Stimulated activated CD4-positive, alpha-beta T cell treated with anti-CD3 and anti-CD28 coated beads, Interleukin-4, amount 100 ng/mL, for 1 hour (primary cell): ENCODE measurements around the gene PRDM16.

Experiments used
- DNase-seq: peaks from one replicate; pipeline ENCODE4 v3.0.0-alpha.2; 2020

Gene PRDM16

DNA sequence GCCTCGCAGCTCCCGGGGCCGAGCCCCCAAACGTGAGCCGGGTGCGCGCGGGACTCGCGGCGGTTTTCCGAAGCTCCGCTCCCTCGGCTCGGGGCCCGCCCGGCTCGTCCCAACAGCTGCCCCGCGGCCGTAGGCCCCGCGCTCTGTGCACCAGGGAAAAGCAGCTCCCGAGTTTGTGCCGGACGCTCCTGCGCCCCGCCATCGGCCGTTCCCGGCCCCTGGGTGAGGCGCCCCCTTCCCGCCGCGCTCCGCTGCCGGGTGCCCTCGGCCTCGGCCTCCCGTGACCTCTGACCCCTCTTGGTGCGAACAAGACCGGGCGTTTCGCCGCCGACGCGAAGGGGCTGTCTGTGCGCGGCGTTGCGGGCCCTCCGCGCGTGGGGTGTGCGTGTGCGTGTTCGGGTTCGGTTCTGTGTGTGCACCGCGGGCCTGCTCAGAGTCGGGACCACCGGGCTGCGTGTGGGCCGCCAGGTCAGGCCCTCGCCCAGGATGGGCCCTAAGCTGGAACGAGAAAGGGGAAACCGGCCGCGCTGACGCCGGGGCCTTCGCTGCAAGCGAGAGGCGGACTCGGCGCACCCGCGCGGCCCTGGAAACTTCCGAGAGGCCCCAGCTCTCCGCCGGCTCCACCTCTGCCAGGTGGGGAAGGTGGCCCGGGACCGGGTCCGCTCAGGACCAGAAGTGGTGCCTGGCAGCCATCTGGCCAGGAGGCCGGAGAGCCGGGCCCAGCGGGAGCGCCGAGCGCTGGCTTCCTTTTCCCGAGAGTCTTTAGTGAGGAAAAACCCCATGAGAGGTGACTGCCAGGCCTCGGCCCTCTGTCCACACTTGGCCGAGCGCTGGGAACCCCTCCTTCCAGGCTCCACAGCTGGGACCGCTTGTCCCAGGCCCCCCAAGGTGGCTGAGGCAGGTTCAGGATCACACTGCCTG is 1.9 kb downstream of the PRDM16 start:
- no peak for DNase-seq

DNA sequence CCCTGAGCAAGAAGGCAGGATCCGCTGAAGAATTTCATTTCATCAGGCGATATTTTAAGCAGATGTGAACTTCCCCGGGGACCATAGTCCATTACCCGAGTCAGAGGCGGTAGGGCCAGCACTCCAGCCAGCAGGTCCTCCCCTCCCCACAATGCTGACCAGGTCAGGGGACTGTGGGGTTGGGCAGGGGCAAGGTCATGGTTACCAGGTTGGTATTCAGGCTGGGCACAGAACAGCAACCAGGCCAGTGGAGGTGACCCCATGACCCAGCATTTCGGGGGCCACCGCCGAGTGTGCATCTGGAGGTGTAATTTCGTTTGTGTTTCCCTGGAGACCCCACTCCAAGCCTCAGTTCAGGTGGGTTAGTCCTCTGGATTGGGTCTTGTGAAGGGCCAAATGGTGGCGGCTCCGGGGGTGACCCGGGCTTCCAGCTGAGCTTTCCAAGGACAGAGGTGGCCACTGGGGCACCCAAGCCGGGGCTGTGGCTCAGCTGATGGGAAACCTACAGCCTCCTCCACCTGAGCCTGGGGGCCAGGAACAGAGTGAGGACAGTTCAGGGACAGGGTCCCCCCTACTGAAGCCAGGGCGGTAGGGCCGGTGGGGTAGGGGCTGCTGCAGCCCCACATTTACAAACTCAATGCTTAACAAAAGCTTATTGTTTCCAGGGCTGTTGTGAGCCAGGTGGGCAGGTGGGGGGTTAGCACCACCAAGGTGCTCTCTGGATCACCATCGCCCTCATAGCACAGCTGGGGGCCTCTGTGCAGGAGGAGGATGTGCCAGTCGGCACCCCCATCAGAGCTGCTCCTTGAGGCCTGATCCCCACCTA is 2.8 kb downstream of the PRDM16 start:
- no peak for DNase-seq

DNA sequence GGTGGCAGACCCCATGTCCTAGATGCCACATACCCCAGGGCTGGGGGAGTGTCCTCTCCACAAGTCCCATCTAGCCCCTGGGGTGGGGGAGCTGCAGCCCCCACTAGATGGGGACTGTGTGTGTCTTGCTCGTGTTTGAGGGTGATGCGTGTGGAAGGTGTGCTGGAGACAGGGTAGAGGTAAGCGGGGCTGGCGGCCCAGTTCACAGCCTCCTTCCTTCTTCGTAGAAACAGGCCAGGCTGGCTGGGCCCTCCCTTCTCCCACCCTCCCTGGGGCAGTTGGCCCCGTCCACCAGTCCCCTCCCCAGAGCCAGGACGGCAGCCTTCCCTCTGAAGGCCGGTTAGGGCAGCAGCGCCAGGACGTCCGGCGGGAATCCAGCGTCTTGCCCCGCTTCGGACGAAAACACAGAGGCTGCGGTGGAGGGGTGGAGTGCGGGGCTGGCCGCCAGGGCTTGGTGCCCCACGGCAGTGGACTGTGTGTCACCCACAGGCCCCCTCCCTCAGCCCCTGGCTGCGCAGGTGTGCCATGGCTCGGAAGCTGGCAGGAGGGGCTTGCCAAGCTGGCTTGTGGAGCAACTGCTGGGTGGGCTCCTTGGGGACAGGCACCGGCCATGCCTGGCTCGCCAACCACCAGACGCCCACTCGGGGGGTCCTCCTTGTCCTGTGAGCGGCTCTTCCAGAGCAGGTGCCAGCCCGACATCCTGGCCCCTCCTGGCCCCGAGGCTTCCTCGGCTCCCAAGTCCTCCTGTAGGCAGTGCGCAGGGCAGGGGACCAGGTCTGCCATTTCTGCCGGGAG is 3.6 kb downstream of the PRDM16 start:
- DNase-seq, result no peak

DNA sequence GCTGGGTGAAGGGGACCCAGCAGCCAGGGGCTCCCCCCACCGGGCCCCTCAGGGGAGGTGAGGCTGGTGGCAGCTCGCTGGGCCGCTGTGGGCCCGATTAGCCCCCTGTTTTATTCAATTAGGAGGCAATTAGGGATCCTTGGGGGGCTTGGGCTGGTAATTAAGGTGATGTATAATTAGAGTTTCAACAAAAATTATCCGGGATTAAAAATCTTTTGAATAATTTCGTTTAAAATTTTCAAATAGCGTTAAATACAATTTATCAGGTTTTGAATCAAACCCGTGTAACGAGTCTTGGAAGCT is 4.1 kb downstream of the PRDM16 start:
- no peak for DNase-seq

DNA sequence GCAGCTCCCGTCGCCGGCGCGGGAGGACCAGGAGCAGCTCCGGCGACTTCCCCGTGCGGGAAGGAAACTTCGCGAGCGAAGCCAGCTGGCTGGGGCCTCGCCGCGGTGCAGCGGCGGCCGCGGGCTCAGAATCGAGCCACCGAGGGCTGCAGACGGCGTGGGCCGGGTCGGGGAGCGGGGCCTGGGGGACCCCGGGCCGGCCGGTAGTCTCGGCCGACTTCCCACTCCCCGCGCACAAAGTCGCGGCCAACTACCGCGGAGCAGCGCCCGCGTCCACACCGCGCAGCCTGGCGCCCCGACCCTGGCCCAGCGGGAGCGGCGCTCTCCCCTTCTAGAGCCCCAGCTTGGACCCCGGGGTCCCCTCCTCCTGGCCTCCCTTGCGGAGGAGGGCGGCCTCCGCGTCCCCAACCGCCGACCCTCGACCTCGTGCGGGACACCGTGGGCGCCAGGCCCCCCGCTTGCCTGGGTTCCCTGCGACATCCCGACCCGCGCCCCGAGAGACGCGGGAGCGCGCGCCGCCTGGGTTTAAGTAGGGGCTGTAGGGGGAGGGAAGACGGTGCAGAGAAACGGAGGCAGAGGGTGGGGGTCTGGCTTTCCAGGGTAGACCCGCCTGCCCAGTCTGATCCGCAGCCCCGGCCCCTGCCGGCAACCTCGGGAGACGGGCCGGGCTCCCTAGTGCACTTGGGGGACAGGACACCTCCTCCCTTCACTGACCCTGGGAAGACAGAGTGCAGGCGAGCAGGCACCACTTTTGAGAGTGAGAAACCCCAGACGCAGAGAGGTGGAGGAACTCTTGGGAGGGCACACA is 4.7 kb downstream of the PRDM16 start:
- DNase-seq, result no peak

DNA sequence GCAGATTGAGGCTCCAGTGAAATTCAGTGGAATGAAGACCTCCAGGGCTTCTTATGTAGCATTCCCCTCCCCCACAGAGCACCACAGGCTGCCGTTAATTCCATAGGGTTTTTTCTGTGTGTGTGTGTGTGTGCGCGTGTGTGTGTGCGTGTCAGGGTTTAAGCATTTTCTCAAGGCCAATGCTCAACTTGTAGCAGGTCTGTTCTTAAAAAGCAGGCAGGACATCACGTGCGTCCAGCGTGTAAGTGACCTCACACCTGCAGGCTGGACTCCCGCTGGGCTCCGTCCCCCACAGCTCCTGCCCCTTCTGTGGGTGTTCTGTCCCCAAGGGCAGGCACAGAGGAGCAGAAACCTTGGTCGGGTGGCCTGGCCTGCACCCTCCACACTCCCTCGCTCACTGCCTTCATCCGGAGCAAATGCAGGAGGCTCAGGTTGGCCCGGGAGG is 5.3 kb downstream of the PRDM16 start:
- no peak for DNase-seq

DNA sequence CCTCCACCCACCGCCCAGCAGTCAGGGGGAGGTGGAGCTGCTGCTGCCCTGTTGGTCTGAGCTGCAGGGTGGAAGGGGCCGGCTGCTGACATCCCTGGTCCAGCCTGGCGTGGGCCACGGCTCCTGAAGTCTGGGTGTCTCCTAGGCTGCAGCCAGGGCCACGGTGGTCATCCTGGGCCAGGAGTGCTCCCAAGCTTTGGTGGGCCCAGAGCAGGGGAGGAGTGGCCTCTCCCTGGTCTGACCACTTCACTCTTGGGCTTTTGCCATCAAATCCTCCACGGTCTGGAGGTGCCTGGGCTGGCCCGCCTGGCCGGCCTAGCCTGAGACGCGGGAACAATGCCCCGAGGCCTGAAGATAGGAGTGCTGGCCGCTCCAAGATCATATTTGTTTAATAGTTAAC is 5.8 kb downstream of the PRDM16 start:
- no peak for DNase-seq

DNA sequence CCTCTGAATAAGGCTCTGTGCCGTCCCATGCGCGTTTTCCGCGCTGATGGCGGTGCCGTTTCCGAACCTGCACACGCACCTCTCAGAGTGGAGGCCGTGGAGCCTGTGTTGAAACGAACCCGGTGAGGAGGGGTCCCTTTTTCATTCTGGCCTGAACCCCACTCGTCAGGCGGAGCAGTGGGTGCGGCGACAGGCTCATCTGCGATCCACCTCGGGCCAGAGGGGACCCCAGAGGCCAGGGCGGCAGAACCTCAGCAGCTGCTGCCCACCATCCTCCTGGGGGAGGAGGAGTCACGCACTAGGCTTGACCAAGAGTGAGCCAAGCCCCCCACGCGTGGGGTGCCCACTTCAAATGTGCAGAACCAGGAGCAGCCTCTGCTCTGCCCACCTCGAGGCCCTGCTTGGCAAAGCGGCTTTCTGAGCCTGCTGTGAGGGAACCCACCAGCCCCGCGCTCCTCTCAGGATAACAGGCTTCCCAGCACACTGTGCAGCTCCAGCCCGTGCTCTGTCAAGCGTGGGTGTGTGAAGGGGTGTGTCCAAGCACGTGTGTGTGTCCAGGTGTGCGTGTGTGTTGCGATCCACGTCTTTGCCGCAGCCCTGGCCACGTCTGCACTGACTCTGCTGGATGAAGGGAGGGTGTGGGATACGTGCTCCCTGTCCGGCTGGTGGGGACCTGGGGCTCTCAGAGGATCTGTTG is 6.8 kb downstream of the PRDM16 start:
- DNase-seq, result no peak

DNA sequence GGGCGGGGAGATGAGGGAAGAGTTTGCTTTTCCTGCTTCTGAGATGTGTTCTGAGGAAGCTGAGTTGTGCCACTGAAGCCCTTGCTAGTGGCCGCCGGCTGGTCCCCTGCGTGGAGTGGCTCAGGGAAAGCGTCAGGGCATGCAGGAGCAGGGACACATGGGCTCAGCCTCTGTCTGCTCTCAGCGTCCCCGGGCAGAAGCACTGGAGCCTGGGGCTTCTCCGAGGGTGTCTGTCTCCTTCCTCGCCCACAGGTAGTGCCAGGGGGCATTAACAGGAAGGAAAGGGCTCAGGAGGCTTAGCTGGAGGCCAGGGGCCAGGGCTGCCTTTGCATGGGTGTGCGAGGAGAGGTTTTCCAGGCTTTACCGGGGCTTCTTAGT is 7.3 kb downstream of the PRDM16 start:
- DNase-seq, result no peak

DNA sequence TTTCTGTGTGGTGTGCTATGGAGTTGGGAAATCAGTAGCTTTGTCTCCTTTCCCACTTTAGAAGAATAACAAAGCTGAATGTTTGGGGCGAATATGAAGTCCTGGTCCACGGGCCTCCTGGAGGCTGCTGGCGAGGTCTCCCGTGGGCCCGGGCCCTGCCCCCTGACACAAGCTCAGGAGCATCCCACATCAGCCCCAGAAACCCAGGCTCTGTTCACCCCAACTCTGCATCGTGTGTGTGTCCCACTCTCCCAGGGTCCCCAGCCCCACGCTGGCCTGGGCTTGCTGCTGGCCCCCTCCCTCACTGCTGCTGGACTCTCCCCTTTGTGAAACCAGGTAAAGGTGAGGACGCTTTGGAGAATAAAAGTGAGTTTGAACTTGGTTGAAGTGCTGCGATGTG is 8.1 kb downstream of the PRDM16 start:
- no peak for DNase-seq

DNA sequence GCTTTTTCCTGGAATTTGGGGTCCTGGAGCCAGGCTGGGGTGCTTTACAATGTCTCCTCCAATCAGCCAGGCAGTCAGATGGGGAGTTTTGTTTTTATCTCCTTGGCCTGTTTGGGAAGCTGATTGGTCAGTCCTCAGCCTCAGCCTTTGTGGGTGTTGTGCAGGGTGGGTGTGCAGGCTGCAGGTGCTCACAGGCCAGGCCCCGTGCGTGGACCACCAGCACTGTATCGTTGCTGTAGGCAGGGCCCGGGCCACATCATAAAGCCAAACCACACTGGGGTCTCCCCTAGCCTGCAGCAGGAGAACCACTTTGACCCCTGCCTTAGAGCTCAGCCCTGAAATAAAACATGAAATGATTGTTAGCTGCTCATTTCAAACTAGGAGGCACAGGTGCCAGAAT is 8.6 kb downstream of the PRDM16 start:
- no peak for DNase-seq

DNA sequence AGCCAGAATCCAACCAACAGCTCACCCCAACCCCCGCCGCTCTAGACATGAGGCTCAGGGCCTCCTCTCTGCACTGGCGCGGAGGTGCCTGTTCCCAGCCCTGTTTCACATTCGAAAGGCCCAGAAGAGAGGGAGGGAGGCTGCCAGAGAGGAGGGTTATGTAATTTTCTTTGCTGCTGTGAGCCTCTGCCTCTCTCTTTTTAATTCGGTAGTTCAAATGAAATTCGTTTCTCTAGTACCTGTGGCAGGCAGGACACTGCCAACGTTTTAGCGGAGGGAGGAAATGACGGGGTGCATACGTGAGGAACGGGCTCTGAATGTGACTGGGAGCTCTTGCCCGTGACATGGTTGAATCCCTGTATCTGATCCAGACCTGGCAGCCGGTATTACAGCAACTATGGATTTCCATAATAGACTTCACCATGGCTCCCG is 9.4 kb downstream of the PRDM16 start:
- DNase-seq, result no peak

DNA sequence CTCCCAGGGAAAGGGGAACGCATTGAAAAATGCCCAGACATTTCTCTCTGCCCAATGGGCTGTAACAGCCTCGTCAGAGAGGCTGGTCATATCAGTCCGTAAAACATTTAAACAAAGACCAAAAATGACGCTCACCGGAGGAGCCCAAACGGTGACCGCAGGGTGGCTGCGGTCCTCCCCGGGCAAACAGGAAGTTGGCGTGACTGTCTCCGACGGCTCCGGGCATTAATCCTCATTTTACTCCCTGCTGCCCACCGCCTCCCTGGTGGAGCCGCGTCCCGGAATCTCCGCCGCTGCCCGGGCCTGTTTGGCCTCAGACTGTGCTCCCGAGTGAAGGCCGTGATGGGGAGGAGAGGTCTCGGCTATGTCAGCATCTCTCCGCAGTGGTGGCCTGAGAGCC is 9.9 kb downstream of the PRDM16 start:
- no peak for DNase-seq

DNA sequence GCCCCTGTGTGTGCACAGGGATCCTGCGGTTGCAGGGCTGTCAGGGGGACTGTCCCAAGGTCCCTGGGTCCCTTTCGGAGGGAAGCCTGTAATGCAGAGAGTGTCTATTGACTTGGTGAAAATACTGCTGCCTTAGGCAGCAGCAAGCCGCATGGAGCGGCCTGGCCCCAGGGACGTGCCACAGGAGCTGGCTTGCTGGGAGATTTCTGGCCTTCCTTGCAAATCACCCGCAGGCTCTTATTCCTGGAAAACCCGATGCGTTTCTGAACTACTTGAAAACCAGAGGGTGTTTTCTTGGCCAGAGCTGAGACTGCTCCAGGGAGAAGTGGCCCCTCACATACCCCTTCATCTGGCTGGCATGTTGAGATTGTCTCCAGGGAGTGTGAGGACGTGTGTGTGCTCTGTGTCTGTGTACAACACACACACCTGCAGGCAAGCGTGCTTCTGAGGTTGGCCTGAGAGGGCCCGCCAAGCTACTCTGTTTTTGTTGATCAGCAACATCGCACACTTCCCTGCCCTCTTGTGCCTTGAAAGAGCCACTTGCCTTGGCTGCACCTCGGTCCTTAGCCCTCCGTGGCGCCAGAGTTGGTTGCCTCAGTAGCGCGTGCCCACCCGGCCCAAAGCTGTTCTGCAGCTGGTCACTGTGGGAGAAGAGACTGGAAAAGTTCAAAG is 10.5 kb downstream of the PRDM16 start:
- no peak for DNase-seq

DNA sequence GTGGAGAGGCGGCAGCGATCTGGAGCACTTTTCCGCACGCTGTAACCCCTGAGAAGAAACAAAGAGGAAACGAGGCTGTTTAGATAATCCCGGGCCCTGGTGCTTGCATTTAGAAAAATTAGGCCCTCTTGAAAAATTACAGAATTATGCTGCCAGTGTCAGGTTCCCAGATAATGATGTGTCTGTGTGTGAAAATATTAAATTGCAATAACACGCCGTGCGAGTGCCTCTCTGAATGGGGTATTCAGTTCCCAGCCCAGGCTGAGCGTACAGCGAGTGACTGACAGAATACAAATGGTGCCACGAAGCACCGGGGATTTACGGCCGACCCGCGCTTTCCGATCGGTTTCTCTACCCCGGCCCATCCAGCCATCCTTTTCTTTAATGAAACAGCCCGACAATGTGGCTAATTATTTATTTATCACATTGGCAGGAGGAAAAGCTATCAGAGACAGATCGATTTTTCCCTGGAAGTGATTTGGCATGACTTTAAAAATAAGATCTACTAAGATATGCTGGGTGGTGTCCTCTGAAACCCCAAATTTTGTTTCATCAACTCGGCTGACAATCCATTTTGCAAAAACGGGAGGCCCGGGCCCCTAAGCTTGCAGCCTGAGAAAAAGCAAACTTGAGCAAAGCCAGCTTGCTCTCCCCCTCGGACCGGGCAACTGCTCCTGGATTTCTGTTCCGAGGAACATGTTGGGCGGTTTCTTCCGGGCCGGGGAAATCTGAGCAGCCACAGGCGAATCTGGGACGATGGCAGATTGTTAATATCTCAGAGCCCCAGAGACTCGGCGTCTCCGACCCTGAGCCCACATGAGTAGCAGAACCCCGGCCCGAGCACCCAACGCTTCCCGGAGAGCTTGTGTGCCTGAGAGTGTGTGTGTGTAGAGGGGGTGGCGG is 11.3 kb downstream of the PRDM16 start:
- no peak for DNase-seq

DNA sequence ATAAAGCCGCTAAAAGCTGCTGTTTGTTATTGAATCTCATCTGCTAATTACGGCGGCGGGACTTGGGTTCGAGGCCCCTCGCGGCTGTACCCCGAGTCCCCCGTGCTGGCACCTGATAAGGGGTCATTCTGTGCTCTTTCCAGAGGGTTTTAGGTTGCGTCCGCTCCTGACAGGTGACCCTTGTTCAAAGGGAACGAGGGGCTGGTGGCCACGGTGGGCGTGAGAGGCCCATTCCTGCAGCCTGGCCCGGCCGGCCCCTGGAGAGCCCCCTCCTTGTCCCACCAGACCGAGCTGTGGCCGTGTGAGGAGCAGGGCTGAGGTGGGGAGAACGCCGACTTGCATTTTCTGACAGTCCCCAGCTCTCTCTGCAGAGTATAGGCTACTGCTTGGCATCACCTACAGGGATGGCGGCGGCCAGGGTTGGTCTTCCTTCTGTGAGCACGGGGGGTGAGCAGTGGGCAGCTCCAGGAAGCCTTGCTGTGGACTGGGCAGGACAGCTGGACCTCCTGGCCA is 12.2 kb downstream of the PRDM16 start:
- DNase-seq, result no peak

DNA sequence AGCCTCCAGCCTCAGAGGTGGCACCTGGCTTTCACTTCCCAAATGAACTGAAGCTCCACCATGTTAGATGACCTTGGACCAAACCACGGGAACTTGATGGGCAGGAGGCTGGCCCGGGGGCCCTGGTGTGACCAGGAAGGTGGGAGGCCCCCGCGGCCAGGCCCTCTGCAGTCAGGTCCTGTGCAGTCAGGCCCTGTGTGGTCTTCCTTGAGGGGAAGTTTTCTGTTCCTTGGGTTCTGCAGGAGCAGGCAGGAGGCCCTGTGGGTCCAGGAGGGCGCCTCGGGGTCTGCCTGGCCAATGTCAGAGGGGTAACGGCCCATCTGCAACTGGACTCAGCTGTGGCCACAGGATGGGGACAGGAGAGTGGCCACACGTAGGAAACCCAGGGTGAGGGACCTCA is 13.0 kb downstream of the PRDM16 start:
- DNase-seq, result no peak

DNA sequence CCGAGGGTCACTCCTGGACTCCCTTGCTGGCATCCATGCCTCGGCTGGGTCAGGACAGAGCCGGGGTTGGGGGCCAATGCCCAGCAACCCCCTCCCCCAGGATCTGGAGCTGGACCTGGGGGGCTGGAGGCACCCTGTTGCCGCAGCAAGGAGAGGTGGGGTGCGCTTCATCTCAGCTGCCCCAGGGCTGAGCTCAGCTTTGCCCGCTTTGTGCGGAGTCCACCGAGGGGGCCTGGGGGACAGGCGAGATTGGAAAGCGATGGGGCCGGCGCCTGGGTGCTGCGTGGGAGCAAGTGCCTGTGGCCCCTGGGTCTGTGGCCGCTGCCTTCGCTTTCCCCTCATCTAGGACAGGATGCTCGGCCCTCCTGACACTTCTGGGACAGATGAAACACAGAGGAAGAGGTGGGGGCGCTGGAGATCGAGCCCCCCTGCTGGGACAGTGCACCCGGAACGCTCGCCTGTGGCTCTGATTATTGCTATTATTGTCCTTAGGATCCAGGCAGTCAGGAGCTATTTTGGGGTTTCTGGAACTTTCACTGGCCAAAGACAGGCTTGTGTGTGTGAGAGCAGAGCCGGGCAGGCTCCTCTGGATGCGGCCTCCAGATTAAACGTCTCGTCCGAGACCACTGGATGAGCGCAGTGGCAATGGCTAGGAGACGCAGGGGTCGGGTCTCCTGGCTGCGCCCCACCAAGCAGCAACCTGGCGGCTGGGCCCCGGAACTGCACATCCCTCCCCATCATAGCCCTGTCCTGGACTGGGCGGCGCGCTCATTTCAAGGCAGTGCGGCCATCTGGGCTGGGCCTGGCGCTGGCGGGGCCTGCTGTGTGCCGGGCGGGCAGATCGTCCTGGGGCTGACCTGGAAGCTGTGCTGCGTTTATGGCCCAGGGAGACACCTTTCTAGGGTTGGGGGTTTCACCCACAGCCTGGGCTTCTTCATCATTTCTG is 13.8 kb downstream of the PRDM16 start:
- no peak for DNase-seq

DNA sequence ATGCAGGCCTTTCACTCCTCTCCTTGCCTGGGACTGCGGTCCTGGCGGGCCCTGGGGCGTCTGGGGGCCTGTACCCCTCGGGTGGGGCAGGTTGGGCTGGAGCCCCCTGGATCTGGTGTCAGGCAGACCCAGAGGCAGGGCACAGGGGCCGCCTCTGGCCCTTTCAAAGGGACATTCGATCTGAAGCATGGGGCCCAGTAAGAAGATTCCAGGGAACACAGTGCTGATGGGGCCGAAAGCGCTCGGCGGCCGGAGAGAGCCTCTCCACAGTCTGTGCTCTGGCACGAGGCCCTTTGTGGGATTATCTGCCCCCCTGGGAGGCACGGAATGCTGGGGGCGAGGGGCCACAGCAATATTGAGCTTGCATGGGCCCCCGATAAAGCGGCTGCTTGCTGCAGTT is 15.2 kb downstream of the PRDM16 start:
- DNase-seq, result no peak
